Breast epithelium (tissue), 3 donors: ENCODE results near the gene KLC3.

ENCODE experiments used
- POLR2AphosphoS5 ChIP-seq, 3 donors: sonication (generic); formaldehyde crosslinking; IDR thresholded peaks; one replicate each; pipeline ENCODE4 v1.6.1; 2017; ENCODE audit warnings: antibody characterized with exemption in 3 of 3
- TF ChIP-seq, protein P1 (sequence below), 3 donors: fragments of 450-650 bp; IDR thresholded peaks; one replicate each; pipeline ENCODE4 v1.5.1; 2016 to 2017; ENCODE audit warnings: antibody characterized with exemption in 3 of 3, mild to moderate bottlenecking in 3 of 3, moderate library complexity in 3 of 3

- TF ChIP-seq, protein P1, sequence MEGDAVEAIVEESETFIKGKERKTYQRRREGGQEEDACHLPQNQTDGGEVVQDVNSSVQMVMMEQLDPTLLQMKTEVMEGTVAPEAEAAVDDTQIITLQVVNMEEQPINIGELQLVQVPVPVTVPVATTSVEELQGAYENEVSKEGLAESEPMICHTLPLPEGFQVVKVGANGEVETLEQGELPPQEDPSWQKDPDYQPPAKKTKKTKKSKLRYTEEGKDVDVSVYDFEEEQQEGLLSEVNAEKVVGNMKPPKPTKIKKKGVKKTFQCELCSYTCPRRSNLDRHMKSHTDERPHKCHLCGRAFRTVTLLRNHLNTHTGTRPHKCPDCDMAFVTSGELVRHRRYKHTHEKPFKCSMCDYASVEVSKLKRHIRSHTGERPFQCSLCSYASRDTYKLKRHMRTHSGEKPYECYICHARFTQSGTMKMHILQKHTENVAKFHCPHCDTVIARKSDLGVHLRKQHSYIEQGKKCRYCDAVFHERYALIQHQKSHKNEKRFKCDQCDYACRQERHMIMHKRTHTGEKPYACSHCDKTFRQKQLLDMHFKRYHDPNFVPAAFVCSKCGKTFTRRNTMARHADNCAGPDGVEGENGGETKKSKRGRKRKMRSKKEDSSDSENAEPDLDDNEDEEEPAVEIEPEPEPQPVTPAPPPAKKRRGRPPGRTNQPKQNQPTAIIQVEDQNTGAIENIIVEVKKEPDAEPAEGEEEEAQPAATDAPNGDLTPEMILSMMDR (IDR thresholded peaks at IDR 0.05): no peak
- TF ChIP-seq POLR2AphosphoS5 (IDR thresholded peaks at IDR 0.05): no peak
These were observed 28.3 kb downstream of the KLC3 start for GRCh38 chr19:45368737-45369340.
